Stimulated activated CD4-positive, alpha-beta T cell treated with anti-CD3 and anti-CD28 coated beads, Interleukin-12 subunit alpha, Interleukin-12 subunit beta, amount 100 ng/mL, for 48 hours (primary cell): ENCODE results near the gene TTLL4.
"Not testable (repeated sequence)": the region's sequence is repeated elsewhere in the genome, so short reads cannot be mapped to it uniquely, and the experiment has no call there.

Experiments used
- DNase-seq, 3 donors: peaks; one replicate each; pipeline ENCODE4 v3.0.0-alpha.2; 2020; ENCODE audit warnings: low read depth in 2 of 3, low spot score in 1 of 3

Gene TTLL4

GRCh38 chr2:218745160-218745558 lies 34.5 kb downstream of the TTLL4 start:
- no peak for DNase-seq

DNA sequence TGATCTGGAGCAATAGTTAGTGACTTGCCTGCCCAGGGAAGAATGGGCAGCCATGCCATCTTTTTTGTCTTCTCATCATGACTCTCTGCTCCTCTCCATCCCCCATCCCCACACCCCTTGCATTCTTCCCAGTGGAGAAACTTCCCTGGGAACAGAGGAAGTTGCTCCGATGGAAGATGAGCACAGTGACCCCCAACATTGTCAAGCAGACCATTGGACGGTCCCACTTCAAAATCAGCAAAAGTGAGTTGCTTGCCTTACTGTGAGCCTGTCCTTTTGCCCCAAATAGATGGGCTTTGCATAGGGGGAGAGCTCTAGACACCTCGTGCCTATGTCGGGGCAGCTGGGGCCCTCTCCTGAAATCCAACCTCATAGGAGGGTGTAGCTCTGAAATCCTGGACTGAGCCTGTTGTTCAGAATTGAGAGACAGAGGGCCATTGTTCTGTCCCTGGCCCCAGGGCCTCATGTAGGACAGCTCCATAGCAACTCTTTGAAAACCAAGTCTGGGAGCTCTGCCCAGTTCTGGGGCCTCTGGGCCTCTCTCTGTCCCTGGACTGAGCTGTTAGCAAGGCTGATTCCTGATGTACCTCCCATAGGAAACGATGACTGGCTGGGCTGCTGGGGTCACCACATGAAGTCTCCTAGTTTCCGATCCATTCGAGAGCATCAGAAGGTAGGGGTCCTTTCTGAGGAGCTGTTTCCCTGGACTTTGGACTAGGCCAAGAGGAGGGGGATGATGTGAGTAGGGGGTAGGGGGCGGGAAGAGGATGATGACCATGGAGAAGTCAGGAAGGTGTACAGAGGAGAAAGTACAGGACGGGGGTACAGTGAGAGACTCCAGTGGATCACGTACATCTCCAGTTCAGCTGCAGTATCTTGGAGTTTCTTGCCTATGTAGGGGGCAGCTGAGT lies 35.2 kb downstream of the TTLL4 start:
- DNase-seq: no peak

DNA sequence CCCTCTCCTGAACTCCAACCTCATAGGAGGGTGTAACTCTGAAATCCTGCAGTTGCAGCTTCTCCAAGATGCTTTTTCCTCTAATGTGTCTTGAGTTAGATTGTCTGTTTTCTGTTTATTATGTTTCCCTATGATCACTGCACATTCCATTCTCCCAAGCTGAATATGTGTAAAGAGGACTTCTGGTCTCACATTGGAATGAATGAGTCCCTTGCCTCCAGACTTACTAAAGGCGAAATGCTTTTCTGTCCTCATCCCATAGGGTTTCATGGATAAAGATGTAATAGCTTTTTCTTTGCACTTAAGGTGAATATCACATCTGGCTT lies 35.8 kb downstream of the TTLL4 start:
- no peak for DNase-seq

- no peak for DNase-seq
Observed at GRCh38 chr2:218746960-218747359, 36.3 kb downstream of the TTLL4 start.

- no peak for DNase-seq
Observed at GRCh38 chr2:218748741-218749441, 38.3 kb downstream of the TTLL4 start.

GRCh38 chr2:218754201-218754600 lies 43.6 kb downstream of the TTLL4 start:
- DNase-seq: no peak

DNA sequence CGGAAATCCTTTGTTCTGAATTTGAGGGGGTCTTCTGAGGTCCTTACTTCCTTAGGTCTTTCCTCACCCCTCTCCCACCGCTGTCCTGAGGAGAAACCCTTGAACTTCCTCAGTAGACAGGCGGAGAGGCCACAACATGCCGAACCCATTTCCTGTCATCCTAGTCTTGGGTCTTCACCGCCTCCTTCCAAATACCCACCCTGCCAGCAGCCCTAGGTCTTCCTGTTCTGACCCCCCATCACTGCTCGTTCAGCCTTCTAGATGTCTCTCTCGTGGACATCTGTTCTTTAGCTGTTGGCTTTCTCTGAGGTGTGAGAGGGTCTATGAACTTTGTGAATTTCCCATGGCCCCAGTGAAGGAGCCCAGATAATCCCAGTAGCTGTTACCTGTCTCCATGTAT lies 44.1 kb downstream of the TTLL4 start:
- DNase-seq: no peak

DNA sequence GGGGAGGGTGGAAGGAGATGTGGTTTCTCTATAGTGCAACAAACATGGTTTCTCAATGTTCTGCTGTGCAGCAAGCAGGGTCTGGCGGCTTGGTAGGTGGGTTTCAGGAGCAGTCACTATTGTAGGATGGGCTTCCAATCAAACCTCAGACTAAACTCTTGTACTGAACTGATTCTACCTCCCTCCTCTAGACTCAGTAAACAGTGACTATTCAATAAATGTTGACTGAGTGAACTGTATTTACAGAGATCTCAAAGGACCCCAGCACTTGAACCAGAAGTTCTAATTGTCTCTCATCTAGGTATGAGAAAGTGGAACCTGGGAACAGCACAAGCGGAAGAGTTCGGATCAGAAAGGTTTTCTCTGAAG lies 44.5 kb downstream of the TTLL4 start:
- DNase-seq: no peak

GRCh38 chr2:218755567-218756404 lies 45.2 kb downstream of the TTLL4 start:
- no peak for DNase-seq

DNA sequence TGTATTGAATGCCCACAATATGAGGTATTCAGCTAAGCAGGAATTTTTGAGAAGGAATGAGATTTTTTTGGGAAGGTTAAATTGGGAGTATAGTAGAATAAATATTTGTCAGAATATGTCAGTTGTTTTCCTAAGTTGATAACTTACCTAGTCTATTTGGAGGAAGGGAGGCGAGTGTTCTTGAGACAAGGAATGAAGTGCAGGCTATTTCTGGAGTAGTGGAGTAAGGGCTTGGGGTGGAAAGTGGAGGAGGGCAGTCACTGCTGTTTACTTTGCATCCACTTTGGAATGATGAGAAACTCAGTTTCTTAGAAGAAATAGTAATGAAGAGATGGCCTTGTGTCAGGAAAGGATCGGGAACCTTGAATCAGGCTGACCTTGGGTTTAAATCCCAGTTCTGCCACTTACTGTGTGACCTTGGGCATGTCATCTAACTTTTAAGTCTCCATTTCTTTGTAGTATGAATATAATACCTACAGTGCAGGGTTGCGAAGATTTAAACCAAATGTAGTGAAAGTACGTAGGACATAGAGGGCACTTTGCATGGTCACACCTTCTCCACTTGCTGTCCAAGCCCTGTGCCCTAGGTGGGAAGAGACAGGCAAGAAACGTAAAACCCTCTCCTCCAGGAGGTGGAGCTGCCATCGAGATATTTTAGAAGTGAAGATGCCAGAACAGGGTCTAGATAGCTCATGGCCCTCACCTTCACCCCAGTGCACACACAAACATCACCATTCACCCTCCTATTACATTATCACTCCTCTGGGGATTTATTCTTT lies 46.2 kb downstream of the TTLL4 start:
- no peak for DNase-seq

- no peak for DNase-seq
Observed at GRCh38 chr2:218761795-218762194, 51.2 kb downstream of the TTLL4 start.

GRCh38 chr2:218772759-218773158 lies 62.1 kb downstream of the TTLL4 start:
- not testable (repeated sequence) for DNase-seq

DNA sequence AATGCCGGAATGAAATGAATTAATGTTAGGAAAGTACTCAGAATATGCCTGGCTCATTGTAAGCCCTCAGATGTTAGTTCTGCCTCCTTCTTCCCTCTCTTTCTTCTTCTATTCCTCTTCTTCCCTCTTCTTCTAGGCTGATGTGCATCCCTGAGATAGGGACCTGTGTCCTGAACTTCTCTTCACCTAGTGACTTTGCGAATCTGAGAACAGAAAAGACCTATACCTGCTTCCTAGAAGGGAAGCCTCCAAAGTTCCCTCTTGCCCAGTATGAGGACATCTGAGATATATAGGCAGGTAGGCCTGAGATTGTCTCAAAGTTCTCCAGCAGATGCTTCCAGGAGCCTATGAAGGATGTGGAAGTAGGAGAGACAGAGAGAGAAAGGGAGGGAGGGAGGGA lies 63.2 kb downstream of the TTLL4 start:
- no peak for DNase-seq

DNA sequence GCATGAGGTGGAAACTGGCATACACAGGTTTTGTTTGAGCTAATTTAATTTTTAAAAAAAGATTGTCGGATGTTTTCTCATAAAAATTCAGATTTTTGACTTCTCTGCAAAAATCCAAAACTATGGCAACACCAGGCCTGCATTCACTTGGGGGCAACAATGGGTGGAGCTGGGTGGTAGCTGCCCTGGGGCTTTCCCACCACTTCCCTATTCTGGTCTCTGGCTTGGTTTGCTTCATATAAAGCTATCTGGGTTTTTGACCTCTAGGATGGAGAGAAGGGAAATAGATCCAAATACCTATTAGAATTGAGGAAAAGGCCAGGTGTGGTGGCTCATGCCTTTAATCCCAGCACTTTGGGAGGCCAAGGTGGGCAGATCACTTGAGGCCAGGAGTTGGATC lies 65.9 kb downstream of the TTLL4 start:
- no peak for DNase-seq

GRCh38 chr2:218777276-218777990 lies 66.8 kb downstream of the TTLL4 start:
- DNase-seq: no peak

DNA sequence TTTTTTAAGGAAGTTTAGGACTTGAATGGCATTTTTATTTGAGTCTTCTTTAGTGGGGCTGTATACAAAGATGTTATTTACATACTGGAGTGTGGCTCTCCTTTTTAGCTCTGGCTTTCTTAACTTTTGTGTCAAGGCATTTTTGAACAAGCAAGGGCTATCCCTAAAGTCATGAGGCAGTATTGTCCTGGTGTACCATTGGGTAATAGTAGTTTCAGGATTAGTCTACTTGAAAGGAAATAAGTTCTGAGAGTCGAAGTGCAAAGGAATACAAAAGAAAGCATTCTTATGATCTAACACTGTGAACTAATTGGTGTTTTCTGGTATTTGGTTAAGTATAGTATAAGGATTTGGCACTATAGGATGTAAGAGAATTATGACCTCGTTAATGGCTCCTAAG lies 69.4 kb downstream of the TTLL4 start:
- no peak for DNase-seq

GRCh38 chr2:218780851-218781690 lies 70.4 kb downstream of the TTLL4 start:
- no peak for DNase-seq

DNA sequence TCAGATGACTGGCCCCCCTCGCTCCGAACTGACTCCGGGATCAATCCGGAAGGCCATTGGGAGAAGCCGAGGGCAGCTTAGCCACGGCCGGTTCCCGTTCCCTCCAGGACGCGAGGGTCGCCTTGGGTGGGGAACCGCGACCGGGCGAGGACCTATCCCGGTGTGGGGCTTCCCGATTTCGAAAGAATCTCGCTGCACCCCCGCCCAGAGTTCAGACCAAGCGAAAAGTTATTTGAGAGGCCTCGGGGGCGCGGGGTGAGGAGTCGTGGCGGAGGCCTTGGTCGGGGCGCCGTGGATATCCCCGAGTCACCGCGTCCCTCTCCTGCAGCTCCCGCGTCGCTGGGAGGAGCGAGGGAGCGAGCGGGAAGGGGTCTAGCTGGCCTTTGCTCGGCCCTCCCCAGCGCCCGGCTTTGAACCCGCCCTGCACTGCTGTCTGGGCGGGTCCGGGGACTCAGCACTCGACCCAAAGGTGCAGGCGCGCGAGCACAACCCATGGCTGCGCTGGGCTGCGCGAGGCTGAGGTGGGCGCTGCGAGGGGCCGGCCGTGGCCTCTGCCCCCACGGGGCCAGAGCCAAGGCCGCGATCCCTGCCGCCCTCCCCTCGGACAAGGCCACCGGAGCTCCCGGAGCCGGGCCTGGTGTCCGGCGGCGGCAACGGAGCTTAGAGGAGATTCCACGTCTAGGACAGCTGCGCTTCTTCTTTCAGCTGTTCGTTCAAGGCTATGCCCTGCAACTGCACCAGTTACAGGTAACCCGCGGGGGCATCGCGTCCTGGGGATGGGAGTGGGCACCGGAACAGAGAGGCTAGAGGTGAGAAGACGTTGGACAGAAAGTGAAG lies 71.3 kb downstream of the TTLL4 start, which contains the start of gene CYP27A1:
TSS of gene CYP27A1 (plus strand) at position 457 of the 837 bp plus-strand sequence. CDS start at position 493, 36 bp downstream.
- DNase-seq: no peak

DNA sequence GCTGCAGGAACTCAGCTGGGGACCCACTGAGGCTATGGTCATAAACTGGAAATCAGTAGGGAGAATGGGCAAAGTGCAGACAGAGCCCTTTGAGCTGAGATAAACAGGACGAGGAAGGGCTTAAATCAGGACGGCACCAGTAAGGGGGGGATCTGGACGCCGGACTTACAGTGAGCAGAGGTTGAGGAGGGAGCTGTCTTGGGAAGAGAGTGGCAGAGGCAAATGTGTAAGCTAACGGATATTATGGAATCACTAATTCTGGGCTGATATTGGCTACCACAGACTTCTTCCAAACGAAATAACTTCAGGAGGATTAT lies 71.9 kb downstream of the TTLL4 start:
- no peak for DNase-seq
